BE2C (cell line): ENCODE data around the gene SLC16A8. TPM values are rescaled to one million over a fixed set of nuclear protein-coding genes. Genes with fewer than 3 reads are reported as not detected.

Source experiments
- DNase-seq: peaks from one replicate; pipeline ENCODE4 v3.0.0-alpha.2; 2020
- H3K27me3 ChIP-seq: fragments of 250-450 bp; sonication (Bioruptor Pico); 2 replicates; pipeline ENCODE4 v1.5.1; 2020; ENCODE audit warnings: mild to moderate bottlenecking
- H3K36me3 ChIP-seq: fragments of 250-450 bp; sonication (Bioruptor Pico); 2 replicates; pipeline ENCODE4 v1.5.1; 2020; ENCODE audit warnings: mild to moderate bottlenecking
- H3K4me1 ChIP-seq: fragments of 250-450 bp; sonication (Bioruptor Pico); 2 replicates; pipeline ENCODE4 v1.5.1; 2020
- H3K4me3 ChIP-seq: 2 replicates; pipeline ENCODE4 v1.5.1; 2011; ENCODE audit warnings: low read depth, low read length
- H3K9me3 ChIP-seq: fragments of 250-450 bp; sonication (Bioruptor Pico); 2 replicates; pipeline ENCODE4 v1.5.1; 2020
- CTCF ChIP-seq: IDR thresholded peaks from 2 replicates; pipeline ENCODE4 v1.5.1; 2012; ENCODE audit warnings: mild to moderate bottlenecking, low read depth, low read length
- polyA plus RNA-seq: library from polyadenylated mRNA; unstranded; fragments of >200 nt; gene quantifications from one replicate; pipeline ENCODE4 v1.2.1, GENCODE V29; 2012; ENCODE audit warnings: low read depth, missing spikeins; ENCODE audit not compliant: insufficient read length, insufficient read depth

Gene SLC16A8, protein sequence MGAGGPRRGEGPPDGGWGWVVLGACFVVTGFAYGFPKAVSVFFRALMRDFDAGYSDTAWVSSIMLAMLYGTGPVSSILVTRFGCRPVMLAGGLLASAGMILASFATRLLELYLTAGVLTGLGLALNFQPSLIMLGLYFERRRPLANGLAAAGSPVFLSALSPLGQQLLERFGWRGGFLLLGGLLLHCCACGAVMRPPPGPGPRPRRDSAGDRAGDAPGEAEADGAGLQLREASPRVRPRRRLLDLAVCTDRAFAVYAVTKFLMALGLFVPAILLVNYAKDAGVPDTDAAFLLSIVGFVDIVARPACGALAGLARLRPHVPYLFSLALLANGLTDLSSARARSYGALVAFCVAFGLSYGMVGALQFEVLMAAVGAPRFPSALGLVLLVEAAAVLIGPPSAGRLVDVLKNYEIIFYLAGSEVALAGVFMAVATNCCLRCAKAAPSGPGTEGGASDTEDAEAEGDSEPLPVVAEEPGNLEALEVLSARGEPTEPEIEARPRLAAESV
- 0.46 TPM for polyA plus RNA-seq

DNA sequence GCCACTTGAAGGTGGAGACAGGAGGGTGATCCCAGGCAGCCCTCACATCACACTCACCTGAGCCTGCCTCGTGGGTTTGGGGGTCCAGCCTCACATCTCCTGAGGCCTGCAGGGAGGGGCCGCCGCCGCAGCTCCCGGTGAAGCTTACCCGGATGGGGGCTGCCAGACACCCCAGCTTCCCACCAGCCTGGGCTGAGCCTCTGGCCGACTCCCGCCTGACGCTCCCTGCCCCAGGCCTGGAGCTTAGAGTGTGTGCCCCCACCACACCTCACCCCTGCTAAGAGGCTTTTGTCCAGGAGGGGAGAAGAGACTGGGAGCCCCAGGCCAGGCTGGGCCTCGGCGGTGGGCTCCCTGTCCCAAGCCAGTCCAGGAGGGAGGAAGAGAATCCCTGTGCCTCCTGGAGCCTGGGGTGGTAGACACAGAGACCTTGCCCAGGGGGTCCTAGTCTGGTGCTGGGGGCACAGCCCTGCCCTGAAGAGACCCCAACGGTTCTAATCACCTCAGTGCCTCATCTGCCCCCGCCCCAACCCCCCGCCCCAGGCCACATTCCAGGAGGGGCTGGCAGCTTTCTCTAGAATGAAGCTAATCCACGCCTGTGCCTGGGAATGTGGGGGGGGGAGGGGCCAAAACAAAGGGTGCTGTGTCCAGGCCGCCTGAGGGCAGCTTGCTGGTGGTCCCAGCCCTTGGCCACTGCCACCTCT lies at the start of gene SLC16A8:
Gene SLC16A8 (minus strand): TSS at position 254 of the 701 bp plus-strand sequence. CDS start 1,311 bp downstream, outside the sequence.
- Histone ChIP-seq H3K36me3 (no peaks in the 10 kb centered on the region), H3K27me3 (peaks cover 20% of the 10 kb centered on the region), H3K9me3 (no peaks in the 10 kb centered on the region), H3K4me1 (no peaks in the 10 kb centered on the region), H3K4me3 (no peak within 1 kb of the TSS)
- DNase-seq = no peak
- TF ChIP-seq CTCF = no peak

GRCh38 chr22:38133331-38133730 lies 49.3 kb upstream of the SLC16A8 start:
- no peaks in the 10 kb centered on the region for H3K9me3 ChIP-seq
- TF ChIP-seq CTCF = no peak
- no peak for DNase-seq
- H3K36me3 ChIP-seq = no peaks in the 10 kb centered on the region; the same call in none of the 2 replicates
- peaks cover 6% of the 10 kb centered on the region for H3K4me1 ChIP-seq
- no peaks in the 10 kb centered on the region for H3K27me3 ChIP-seq
- no peak overlapping the region for H3K4me3 ChIP-seq

DNA sequence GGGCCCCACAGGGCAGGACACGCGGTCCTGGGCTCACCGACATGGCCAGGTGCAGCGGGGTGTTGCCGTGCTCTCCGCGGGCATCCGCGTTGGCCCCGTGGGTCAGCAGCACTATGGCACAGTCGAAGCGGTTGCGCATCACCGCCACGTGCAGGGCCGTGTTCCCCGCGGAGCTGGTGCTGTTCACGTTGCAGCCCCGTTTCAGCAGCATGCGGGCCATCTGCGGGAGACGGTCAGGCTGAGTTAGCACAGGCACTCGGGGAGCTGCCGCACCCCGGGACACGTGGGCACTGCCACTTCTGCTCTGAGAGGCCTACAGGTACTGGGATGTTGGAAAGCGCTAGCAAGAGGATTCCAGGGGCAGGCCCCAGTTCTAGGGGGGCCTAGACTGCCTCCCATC lies 48.8 kb upstream of the SLC16A8 start:
- Histone ChIP-seq H3K27me3 (no peaks in the 10 kb centered on the region), H3K4me1 (peaks cover 6% of the 10 kb centered on the region), H3K36me3 (no peaks in the 10 kb centered on the region; the same call in none of the 2 replicates), H3K9me3 (no peaks in the 10 kb centered on the region), H3K4me3 (no peak overlapping the region)
- no peak for DNase-seq
- no peak for TF ChIP-seq CTCF

- no peak for DNase-seq
- no peak for TF ChIP-seq CTCF
- Histone ChIP-seq H3K4me3 (no peak overlapping the region), H3K4me1 (peaks cover 11% of the 10 kb centered on the region), H3K9me3 (no peaks in the 10 kb centered on the region), H3K27me3 (no peaks in the 10 kb centered on the region), H3K36me3 (no peaks in the 10 kb centered on the region; the same call in none of the 2 replicates)
Measured at GRCh38 chr22:38132136-38132535, 48.2 kb upstream of the SLC16A8 start.

DNA sequence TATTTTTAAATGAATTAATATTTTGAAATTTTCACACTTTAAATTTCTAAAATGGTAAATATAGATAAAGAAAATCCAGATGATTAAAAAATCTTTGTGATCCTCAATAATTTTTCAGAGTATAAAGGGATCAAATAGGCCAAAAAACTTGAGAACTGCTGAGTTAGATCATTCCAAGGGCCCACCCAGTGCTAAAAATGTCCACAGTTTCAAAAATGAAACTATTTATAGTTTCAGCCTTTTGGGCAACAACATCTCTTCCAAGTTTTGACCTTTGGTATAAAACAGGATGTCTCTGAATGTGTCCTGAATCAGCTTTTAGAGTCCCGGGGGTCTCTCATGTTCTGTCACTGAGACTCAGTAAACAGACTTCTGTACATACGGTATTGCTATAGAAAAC lies 47.4 kb upstream of the SLC16A8 start:
- Histone ChIP-seq H3K27me3 (no peaks in the 10 kb centered on the region), H3K36me3 (no peaks in the 10 kb centered on the region; the same call in none of the 2 replicates), H3K9me3 (no peaks in the 10 kb centered on the region), H3K4me3 (no peak overlapping the region), H3K4me1 (peaks cover 13% of the 10 kb centered on the region)
- TF ChIP-seq CTCF = no peak
- no peak for DNase-seq
